AG04449 (cell line): ENCODE results near the gene MYBPH.

Experiments used
- CTCF ChIA-PET: fragments of 350-600 bp; formaldehyde crosslinking; extraction: SDS; loops from one replicate; lab custom pipeline; 2021; ENCODE audit warnings: antibody characterized with exemption; lab: Yijun Ruan, JAX
- POLR2A ChIA-PET: fragments of 400-600, 350-600 bp; formaldehyde crosslinking; extraction: SDS; loops from one replicate; lab custom pipeline; 2020; ENCODE audit warnings: antibody characterized with exemption, inconsistent platforms; lab: Yijun Ruan, JAX
- DNase-seq: peaks from one replicate; pipeline ENCODE4 v3.0.0-alpha.2; 2010; ENCODE audit warnings: low read depth, low spot score
- H3K4me3 ChIP-seq: 2 replicates; pipeline ENCODE4 v1.5.1; 2011; ENCODE audit warnings: low read depth, mild to moderate bottlenecking, control low read depth, low read length
- CTCF ChIP-seq: IDR thresholded peaks from one replicate; pipeline ENCODE4 v1.5.1; 2011; ENCODE audit warnings: mild to moderate bottlenecking, moderate library complexity, low read length, control low read depth, inconsistent platforms; ENCODE audit not compliant: insufficient read depth; ENCODE audit errors: missing control alignments

MYBPH gene

GRCh38 chr1:203172184-203173010, 3.2 kb downstream of the MYBPH start:
- ChIA-PET POLR2A (no interaction called here), CTCF (interaction anchor here (0.6 to 15.2 kb wide), 35 partner anchors 11 to 170 kb away, joined by 3 to 209 read pairs (median 6); partner anchors contain the start of genes ADORA1 and CHI3L1)
- TF ChIP-seq CTCF = peak; percentile 91
- no peak for DNase-seq
- H3K4me3 ChIP-seq = no peak overlapping the region

- ChIA-PET POLR2A (no interaction called here), CTCF (interaction anchor here (0.7 to 15.2 kb wide), 29 partner anchors 10 to 144 kb away, joined by 3 to 209 read pairs (median 10); partner anchors contain the start of genes ADORA1 and CHI3L1)
- DNase-seq = no peak
These were observed 4.1 kb downstream of the MYBPH start for GRCh38 chr1:203171341-203172183.

GRCh38 chr1:203170625-203171330, 4.8 kb downstream of the MYBPH start:
- ChIA-PET POLR2A (no interaction called here), CTCF (interaction anchor here (1.1 to 15.2 kb wide), 16 partner anchors 9 to 131 kb away, joined by 3 to 209 read pairs (median 20); partner anchors contain the start of genes ADORA1 and CHI3L1)
- no peak for DNase-seq
- no peak overlapping the region for H3K4me3 ChIP-seq
- TF ChIP-seq CTCF = no peak

More at GRCh38 chr1:203171341-203172183, 4.1 kb downstream of the MYBPH start:
- no peak overlapping the region for H3K4me3 ChIP-seq
- no peak for TF ChIP-seq CTCF

GRCh38 chr1:203169770-203170520, 5.7 kb downstream of the MYBPH start:
- POLR2A ChIA-PET = no interaction called here
- TF ChIP-seq CTCF = no peak
- CTCF ChIA-PET = interaction anchor here (0.6 to 15.2 kb wide), 9 partner anchors 8 to 130 kb away, joined by 3 to 209 read pairs (median 65); partner anchors contain the start of genes ADORA1 and CHI3L1
- no peak overlapping the region for H3K4me3 ChIP-seq
- DNase-seq = no peak

- no peak for DNase-seq
- TF ChIP-seq CTCF = no peak
- POLR2A ChIA-PET = no interaction called here
- CTCF ChIA-PET = interaction anchor here (0.8 to 15.2 kb wide), 5 partner anchors 14 to 129 kb away, joined by 3 to 209 read pairs (median 4); partner anchors contain the start of gene CHI3L1
- no peak overlapping the region for H3K4me3 ChIP-seq
These were observed 6.6 kb downstream of the MYBPH start for GRCh38 chr1:203168991-203169390.
